HPDE6-E6E7 (cell line): ENCODE measurements around the gene ZAR1L.

ENCODE experiments used
- DNase-seq: peaks from one replicate; pipeline ENCODE4 v3.0.0; 2011; ENCODE audit warnings: missing footprints; ENCODE audit errors: extremely low spot score

The ZAR1L gene

DNA sequence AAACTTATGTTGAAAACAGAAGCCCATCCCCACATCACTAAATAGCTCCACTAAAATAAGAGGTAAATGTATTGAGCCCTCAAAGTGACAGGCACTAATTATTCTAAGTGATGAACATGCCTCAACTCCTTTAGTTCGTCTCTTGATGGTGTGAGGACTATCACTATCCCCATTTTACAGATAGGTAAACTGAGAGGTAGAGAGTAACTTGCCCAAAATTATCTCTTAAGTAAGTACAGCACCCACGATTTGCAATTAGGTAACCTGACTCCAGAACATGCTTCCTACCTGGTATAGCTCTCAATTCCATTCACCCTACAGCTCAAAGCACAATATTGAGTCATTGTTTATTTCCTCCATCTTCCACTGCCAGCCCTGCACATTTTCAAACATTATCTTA is 12.7 kb downstream of the ZAR1L start:
- DNase-seq: no peak

DNA sequence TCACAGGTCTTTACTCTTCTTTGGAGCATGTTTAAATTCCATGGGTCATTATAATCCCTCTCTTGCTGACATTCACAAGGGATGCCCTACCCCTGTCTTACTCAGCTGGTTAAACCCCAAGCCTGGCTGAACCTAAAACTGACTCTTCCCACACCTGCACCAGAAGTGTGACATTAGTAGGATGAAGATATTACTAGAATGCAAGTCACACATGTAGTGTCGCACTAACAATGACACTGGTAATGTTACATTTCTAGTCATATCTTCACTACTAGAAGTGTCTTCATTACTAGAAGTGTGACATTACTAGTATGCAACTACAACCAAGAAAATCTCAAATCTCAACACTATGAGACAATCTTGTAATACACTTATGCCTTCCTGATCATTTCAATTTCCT is 14.2 kb downstream of the ZAR1L start:
- DNase-seq: no peak

- DNase-seq: no peak
These were observed 14.8 kb downstream of the ZAR1L start for GRCh38 chr13:32300406-32300805.

- DNase-seq: no peak
These were observed 15.3 kb downstream of the ZAR1L start for GRCh38 chr13:32299893-32300292.

DNA sequence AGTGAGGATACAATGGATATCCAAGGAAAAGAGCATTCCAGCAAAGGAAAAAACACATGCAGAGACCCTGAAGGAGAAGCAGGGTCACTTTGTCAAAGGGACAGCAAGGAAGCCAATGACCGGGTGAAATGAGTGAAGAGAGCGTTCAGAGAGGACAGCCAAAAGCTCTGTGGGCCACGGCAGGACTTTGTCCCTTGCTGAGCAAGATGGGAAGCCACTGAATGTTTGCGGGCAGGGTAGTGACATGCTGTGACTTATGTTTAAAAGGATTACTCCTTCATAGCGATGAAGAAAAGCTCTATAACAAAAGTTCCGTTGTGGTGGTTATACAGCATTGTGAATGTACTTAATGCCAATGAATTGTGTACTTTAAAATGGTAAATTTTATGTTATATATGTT is 16.5 kb downstream of the ZAR1L start:
- no peak for DNase-seq

- no peak for DNase-seq
These were observed 18.0 kb downstream of the ZAR1L start for GRCh38 chr13:32297206-32297605.

GRCh38 chr13:32285633-32285965 is 29.6 kb downstream of the ZAR1L start:
- DNase-seq: no peak

- DNase-seq: no peak
These were observed 30.1 kb downstream of the ZAR1L start for GRCh38 chr13:32284927-32285632.

DNA sequence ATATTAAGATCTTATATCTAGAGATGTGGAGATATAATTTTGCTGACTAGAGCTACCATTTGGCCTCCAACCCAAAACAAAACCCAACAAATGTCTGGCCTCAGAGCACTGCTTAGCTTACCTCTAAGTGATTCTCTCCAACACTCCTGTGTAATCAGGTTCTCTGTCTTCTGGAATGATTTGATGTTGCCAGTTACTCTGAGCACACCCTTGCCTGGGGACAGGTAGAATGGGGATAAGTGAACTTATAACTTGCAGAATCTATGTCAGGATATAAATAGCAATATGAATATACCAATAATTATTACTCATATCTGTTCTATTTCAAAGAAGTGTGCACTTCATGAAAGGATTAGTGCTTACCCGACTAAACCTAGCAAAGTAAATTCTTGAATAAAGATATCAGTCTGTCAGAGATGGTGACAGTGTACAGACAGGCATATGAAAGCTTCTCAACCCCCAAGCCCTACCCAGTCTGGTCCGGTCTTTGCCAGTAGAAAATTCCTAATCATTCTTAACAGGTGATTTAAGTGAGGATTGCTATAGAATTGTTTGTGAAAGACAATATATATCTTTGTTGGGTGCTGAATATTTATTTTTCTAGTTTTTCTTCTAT is 33.0 kb downstream of the ZAR1L start:
- no peak for DNase-seq

DNA sequence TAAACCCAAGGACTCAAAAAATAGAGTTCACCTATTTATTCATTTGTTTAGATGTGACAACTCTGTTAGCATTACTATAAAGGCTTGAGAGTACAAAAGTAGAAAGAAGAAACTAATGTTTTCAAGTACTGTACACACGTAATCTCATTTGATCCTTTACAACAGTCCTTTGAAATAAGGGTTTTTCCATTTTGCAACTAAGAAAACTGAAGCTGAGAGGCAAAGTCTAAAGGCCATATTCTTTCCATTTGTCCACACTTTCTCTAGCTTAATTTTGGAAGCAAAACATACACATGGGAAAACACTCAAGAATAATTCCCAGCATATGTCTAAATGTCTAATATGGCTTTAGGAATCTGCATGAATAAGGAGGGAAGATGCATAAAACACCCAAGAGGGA is 34.1 kb downstream of the ZAR1L start:
- no peak for DNase-seq

- no peak for DNase-seq
These were observed 36.7 kb downstream of the ZAR1L start for GRCh38 chr13:32278426-32278825.

DNA sequence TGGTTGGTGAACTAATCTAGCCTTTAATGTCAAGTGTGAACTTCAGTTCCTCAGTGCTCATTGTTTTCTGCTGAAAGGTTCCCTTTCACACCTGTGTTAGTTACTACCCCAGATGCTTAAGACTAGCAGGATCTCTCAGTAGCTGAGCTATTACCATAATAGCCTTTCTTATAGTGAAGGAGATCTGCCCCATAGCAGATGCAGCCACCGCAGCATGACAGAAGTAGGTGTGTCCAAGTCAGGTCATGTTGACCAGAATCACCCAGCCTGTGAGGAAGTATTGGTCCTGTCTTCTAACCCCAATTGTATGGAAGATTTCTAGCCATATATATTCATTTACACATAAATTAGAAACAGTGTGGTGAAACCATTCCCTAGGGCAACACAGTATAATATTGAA is 37.3 kb downstream of the ZAR1L start:
- no peak for DNase-seq

DNA sequence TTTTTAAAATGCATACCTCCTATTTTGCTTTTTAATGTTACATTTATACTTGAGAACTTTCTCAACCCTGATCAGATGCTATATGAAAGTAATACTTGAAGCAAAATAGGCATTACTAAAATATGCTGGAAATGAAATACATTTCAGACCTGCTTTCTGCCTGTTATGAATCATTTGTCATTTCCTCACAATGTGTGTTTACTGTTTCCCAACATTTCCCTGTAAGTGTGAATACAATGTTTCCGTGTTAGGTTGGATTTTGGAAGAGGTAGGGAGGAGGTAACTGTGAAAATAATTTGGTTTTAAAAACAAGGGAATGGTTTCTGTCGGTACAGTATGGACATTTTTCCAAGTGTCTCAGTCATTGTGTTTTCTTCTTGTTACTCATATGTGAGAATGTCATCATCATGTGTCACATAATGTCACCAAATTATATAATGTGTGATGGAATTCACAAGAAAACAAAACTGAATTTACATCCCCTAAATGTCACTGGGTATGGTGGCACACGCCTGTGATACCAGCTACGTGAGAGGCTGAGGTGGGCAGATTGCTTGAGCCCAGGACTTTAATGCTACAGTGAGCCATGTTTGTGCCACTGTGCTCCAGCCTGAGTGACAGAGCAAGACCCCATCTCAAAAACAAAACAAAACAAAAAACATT is 43.0 kb downstream of the ZAR1L start:
- no peak for DNase-seq

GRCh38 chr13:32267836-32268439 is 47.2 kb downstream of the ZAR1L start:
- DNase-seq: no peak

DNA sequence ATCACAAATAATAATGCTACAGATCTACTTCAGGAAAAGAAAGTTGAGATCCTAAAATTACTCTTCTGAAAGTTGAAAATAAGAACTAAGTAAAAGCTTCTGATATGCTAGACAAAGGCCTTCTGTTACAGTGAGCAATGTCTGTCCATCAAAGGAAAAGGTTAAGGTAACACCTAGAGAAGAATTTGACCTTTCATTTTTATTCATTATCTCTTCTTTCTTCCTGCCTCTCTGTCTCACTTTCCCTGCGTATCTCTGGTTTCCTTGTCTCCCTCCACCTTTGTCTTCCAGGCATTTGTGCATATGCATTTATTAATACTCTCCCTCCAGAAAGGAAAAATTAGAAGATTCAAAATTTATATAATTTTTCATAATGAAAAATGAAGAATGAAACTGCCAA is 49.0 kb downstream of the ZAR1L start:
- DNase-seq: no peak

DNA sequence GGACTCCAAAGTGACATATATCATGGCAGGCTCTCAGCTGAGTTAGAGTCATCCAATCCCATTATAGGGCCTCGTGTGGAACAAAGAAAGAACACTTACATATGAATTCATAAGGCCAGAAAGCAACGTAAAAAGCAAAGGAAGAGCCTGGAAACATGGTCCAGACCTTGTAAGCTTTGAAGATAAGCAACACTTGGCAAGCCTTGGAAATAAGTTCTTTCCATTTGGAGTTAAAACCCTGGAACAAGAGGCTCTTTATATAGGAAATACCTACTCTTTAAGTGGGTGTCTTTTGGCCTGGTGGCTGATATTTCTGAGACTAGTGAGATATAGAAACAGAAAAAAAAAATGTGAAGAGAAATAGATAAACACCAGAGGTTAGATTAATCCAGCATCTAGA is 49.4 kb downstream of the ZAR1L start:
- no peak for DNase-seq

DNA sequence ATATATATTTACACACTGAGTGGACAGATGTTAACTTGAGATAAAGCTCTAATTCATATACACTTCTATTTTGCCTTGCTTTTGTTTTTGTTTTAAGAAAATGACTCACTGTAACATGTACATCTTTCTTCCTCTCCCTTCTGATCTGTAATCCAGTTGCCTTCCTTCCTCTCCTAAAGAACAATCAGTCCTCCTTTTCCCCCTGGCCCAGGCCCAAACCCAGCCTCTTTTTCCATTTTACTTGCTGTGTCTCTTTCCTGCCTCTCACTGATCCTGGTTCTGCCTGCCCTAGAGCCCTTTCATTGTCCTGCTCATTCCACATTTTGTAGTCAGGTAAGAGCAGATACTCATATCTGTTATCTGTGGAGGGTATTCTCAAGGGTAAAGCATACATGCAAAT is 50.8 kb downstream of the ZAR1L start:
- no peak for DNase-seq

- DNase-seq: no peak
These were observed 52.5 kb downstream of the ZAR1L start for GRCh38 chr13:32262619-32263018.

- no peak for DNase-seq
These were observed 53.0 kb downstream of the ZAR1L start for GRCh38 chr13:32262165-32262564.

GRCh38 chr13:32261567-32261966 is 53.6 kb downstream of the ZAR1L start:
- peak; percentile 4 for DNase-seq

DNA sequence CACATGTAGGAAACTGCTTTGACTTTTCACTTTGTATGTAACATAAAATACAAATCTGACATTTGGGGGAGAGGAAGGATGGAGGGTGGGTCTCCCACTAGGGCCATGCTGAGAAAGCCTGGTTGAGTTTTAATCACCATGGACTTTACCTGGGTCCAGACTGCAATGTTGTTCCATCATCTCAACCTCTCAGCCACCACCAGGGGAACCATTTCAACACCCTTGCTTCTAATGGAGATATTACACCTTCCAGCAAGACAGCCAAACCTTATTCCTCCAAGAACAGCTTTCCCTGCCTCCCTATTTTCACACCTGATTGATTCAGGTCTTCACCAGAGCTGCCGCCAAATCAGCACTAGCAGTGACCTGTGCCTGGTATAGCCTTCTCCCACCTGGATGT is 56.0 kb downstream of the ZAR1L start:
- DNase-seq: no peak

DNA sequence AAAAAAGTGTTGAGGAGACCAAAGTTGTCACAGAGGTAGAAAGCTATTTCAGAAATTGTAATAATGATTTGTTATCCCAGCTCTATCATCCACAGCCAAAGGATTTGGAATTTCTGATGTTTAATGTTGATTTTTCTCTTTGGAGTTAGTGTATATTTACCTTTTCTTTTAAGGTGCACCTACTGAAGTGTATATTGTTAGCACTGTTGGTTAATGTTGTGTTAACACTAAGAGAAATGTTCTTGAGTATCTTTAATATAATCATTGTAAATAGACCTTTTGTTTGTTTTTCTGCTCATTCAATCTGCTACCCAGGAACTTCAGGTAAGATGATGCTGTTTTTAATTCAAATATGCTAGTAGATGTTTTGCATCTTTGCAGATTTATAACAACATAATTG is 57.5 kb downstream of the ZAR1L start:
- DNase-seq: no peak

- no peak for DNase-seq
These were observed 58.9 kb downstream of the ZAR1L start for GRCh38 chr13:32256243-32256642.
